ENCODE measurements around the gene NDST1. TPM values are rescaled to one million over a fixed set of nuclear protein-coding genes. Genes with fewer than 3 reads are reported as not detected.

The NDST1 gene
- total RNA-seq, 1 experiment from 2014 or later = 42.6 TPM

GRCh38 chr5:150567031-150567717 is 59.2 kb downstream of the NDST1 start:
- intact Hi-C loops (cut with micrococcal nuclease) = no loop called here
- Histone ChIP-seq H3K4me1 (ENCODE audit: insufficient read depth, low read length) (no peaks in the 10 kb centered on the region; the same call in 1 of the 2 replicates), H4K20me1 (ENCODE audit: low read length) (no peaks in the 10 kb centered on the region), H3K27ac (ENCODE audit: low read length) (no peak overlapping the region), H3K79me2 (ENCODE audit: low read length) (no peaks in the 10 kb centered on the region), H3K4me3 (ENCODE audit: low read length) (no peak overlapping the region), H3K9me3 (ENCODE audit: low read length) (no peaks in the 10 kb centered on the region), H2AFZ (ENCODE audit: low read length) (no peak overlapping the region), H3K27me3 (ENCODE audit: low read length) (no peaks in the 10 kb centered on the region), H3K36me3 (ENCODE audit: low read depth, low read length) (no peaks in the 10 kb centered on the region), H3K4me2 (ENCODE audit: low read length) (no peak overlapping the region), H3K9me2 (replicated peaks; ENCODE audit: low read length) (no peaks in the 10 kb centered on the region), H3K9ac (ENCODE audit: low read length) (no peak overlapping the region), H3F3A (ENCODE audit: low read length, unreplicated experiment) (no peaks in the 10 kb centered on the region)
- BruUV-seq (replicated peaks) = no TSS peak
- DNase-seq (no peak), ATAC-seq (no peak)
- CTCF ChIA-PET = interaction anchor here (0.6 kb wide), 1 partner anchor 71 kb away, joined by 7 read pairs; no protein-coding TSS in a partner anchor
- POLR2A ChIA-PET (ENCODE audit: unreplicated experiment) = no interaction called here
- TF ChIP-seq EZH2phosphoT487 (IDR thresholded peaks at IDR 0.05; ENCODE audit: borderline replicate concordance, low read length) (no peak), EZH2 (IDR thresholded peaks at IDR 0.05; ENCODE audit: low read length, unreplicated experiment) (no peak)
- TF ChIP-seq, protein P1, sequence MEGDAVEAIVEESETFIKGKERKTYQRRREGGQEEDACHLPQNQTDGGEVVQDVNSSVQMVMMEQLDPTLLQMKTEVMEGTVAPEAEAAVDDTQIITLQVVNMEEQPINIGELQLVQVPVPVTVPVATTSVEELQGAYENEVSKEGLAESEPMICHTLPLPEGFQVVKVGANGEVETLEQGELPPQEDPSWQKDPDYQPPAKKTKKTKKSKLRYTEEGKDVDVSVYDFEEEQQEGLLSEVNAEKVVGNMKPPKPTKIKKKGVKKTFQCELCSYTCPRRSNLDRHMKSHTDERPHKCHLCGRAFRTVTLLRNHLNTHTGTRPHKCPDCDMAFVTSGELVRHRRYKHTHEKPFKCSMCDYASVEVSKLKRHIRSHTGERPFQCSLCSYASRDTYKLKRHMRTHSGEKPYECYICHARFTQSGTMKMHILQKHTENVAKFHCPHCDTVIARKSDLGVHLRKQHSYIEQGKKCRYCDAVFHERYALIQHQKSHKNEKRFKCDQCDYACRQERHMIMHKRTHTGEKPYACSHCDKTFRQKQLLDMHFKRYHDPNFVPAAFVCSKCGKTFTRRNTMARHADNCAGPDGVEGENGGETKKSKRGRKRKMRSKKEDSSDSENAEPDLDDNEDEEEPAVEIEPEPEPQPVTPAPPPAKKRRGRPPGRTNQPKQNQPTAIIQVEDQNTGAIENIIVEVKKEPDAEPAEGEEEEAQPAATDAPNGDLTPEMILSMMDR (conservative IDR thresholded peaks at IDR 0.05; ENCODE audit: low read depth, low read length) = no peak

GRCh38 chr5:150568663-150569062 is 60.7 kb downstream of the NDST1 start:
- CTCF ChIA-PET = no interaction called here
- DNase-seq (no peak), ATAC-seq (no peak)
- Histone ChIP-seq H3K9me2 (replicated peaks; ENCODE audit: low read length) (no peaks in the 10 kb centered on the region), H3K9me3 (ENCODE audit: low read length) (no peaks in the 10 kb centered on the region), H3K36me3 (ENCODE audit: low read depth, low read length) (no peaks in the 10 kb centered on the region), H3K9ac (ENCODE audit: low read length) (no peak overlapping the region), H3K4me1 (ENCODE audit: insufficient read depth, low read length) (no peaks in the 10 kb centered on the region), H3K79me2 (ENCODE audit: low read length) (no peaks in the 10 kb centered on the region), H3K27me3 (ENCODE audit: low read length) (no peaks in the 10 kb centered on the region), H4K20me1 (ENCODE audit: low read length) (no peaks in the 10 kb centered on the region), H3K4me3 (ENCODE audit: low read length) (no peak overlapping the region), H3K4me2 (ENCODE audit: low read length) (no peak overlapping the region), H2AFZ (ENCODE audit: low read length) (no peak overlapping the region), H3K27ac (ENCODE audit: low read length) (no peak overlapping the region), H3F3A (ENCODE audit: low read length, unreplicated experiment) (no peaks in the 10 kb centered on the region)
- TF ChIP-seq EZH2 (IDR thresholded peaks at IDR 0.05; ENCODE audit: low read length, unreplicated experiment) (no peak), EZH2phosphoT487 (IDR thresholded peaks at IDR 0.05; ENCODE audit: borderline replicate concordance, low read length) (no peak)
- TF ChIP-seq, protein P1 (conservative IDR thresholded peaks at IDR 0.05; ENCODE audit: low read depth, low read length) = no peak
- POLR2A ChIA-PET (ENCODE audit: unreplicated experiment) = no interaction called here
- BruUV-seq (replicated peaks) = no TSS peak
- intact Hi-C loops (cut with micrococcal nuclease) = no loop called here

DNA sequence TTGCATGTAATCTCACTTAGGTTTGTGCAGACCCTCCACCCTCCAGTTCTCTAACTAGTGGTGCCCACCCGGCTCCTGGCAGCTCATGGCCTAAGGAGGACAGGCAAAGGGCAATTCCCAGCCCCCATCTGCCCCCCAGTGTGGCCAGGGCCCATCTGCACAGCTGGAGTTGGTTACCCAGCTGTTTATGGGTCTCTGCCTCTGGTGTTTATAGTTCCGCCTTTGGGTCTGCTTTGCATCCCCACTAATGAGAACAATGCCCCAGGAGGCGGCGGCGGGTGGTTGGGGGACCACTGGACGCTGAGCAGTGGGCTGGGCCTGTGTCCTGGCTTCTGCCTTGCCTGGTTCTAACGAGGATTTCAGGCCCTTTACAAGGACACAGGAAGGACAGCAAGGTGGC is 62.4 kb downstream of the NDST1 start:
- POLR2A ChIA-PET (ENCODE audit: unreplicated experiment) = no interaction called here
- TF ChIP-seq, protein P1 (conservative IDR thresholded peaks at IDR 0.05; ENCODE audit: low read depth, low read length) = no peak
- TF ChIP-seq EZH2phosphoT487 (IDR thresholded peaks at IDR 0.05; ENCODE audit: borderline replicate concordance, low read length) (no peak), EZH2 (IDR thresholded peaks at IDR 0.05; ENCODE audit: low read length, unreplicated experiment) (no peak)
- no peaks in the 10 kb centered on the region for H3K4me1 ChIP-seq (ENCODE audit: insufficient read depth, low read length)

More for the DNA sequence above, 62.4 kb downstream of the NDST1 start:
- Histone ChIP-seq H2AFZ (ENCODE audit: low read length) (no peak overlapping the region), H4K20me1 (ENCODE audit: low read length) (no peaks in the 10 kb centered on the region), H3K79me2 (ENCODE audit: low read length) (no peaks in the 10 kb centered on the region), H3K4me3 (ENCODE audit: low read length) (no peak overlapping the region), H3F3A (ENCODE audit: low read length, unreplicated experiment) (no peaks in the 10 kb centered on the region), H3K9ac (ENCODE audit: low read length) (no peak overlapping the region), H3K27me3 (ENCODE audit: low read length) (no peaks in the 10 kb centered on the region), H3K9me2 (replicated peaks; ENCODE audit: low read length) (no peaks in the 10 kb centered on the region), H3K4me2 (ENCODE audit: low read length) (no peak overlapping the region), H3K27ac (ENCODE audit: low read length) (no peak overlapping the region), H3K36me3 (ENCODE audit: low read depth, low read length) (no peaks in the 10 kb centered on the region), H3K9me3 (ENCODE audit: low read length) (no peaks in the 10 kb centered on the region)
- CTCF ChIA-PET = no interaction called here
- intact Hi-C loops (cut with micrococcal nuclease) = no loop called here
- no TSS peak for BruUV-seq (replicated peaks)
- ATAC-seq = no peak
- DNase-seq = no peak
